GM12878 (cell line): Measurements from ENCODE around the gene IL17B. TPM values are rescaled to one million over a fixed set of nuclear protein-coding genes. Genes with fewer than 3 reads are reported as not detected.

Experiments
- ATF7 ChIP-seq: fragments of 450-650 bp; IDR thresholded peaks from 2 replicates; pipeline ENCODE4 v1.6.1; 2016; ENCODE audit warnings: low read depth, mild to moderate bottlenecking
- BMI1 ChIP-seq: fragments of 450-650 bp; IDR thresholded peaks from 2 replicates; pipeline ENCODE4 v1.6.1; 2016; ENCODE audit warnings: mild to moderate bottlenecking, moderate library complexity, borderline replicate concordance
- CBFB ChIP-seq: IDR thresholded peaks from 2 replicates; pipeline ENCODE4 v1.6.1; 2016; ENCODE audit warnings: antibody characterized with exemption, low read depth
- CTCF ChIP-seq, 3 experiments: IDR thresholded peaks in 2 of 3; conservative IDR thresholded peaks in 1 of 3; 2 replicates each; pipeline ENCODE4 v1.5.1; 2011; ENCODE audit warnings: low read depth in 3 of 3, low read length in 3 of 3, mild to moderate bottlenecking in 3 of 3, control low read depth in 2 of 3, moderate library complexity in 2 of 3, inconsistent platforms in 1 of 3, mixed read lengths in 1 of 3; ENCODE audit not compliant: control insufficient read depth in 2 of 3, insufficient read depth in 1 of 3; ENCODE audit errors: extremely low read depth in 1 of 3
- CUX1 ChIP-seq: IDR thresholded peaks from 2 replicates; pipeline ENCODE4 v1.6.1; 2012; ENCODE audit warnings: improper control_type of control experiment, low read depth, low read length; ENCODE audit not compliant: insufficient replicate concordance
- EP300 ChIP-seq, 2 experiments: fragments of 150-350 bp in 1 of 2; IDR thresholded peaks; 2 replicates each; pipeline ENCODE4 v1.6.1; 2011 to 2012; ENCODE audit warnings: low read depth in 2 of 2, low read length in 2 of 2, borderline replicate concordance in 1 of 2, improper control_type of control experiment in 1 of 2, inconsistent platforms in 1 of 2; ENCODE audit not compliant: control insufficient read depth in 1 of 2
- ETV6 ChIP-seq, 2 experiments: fragments of 450-650 bp in 1 of 2; IDR thresholded peaks in 1 of 2; conservative IDR thresholded peaks in 1 of 2; 2 replicates each; pipeline ENCODE4 v1.6.1; 2014; ENCODE audit warnings: antibody characterized with exemption in 1 of 2, borderline replicate concordance in 1 of 2, low read depth in 1 of 2, mild to moderate bottlenecking in 1 of 2, moderate library complexity in 1 of 2
- FOS ChIP-seq: IDR thresholded peaks from 3 replicates; pipeline ENCODE4 v1.6.1; 2011; ENCODE audit warnings: borderline replicate concordance; ENCODE audit not compliant: insufficient read length; ENCODE audit errors: extremely low read depth
- GABPA ChIP-seq: IDR thresholded peaks from 2 replicates; pipeline ENCODE4 v1.6.1; 2014; ENCODE audit warnings: antibody characterized with exemption, low read depth, mild to moderate bottlenecking, inconsistent platforms
- HDAC6 ChIP-seq: fragments of 200-600 bp; sonication (generic); IDR thresholded peaks from one replicate; pipeline ENCODE4 v1.8.0; 2017; ENCODE audit warnings: antibody characterized with exemption; ENCODE audit not compliant: unreplicated experiment
- NFXL1 ChIP-seq: fragments of 450-650 bp; IDR thresholded peaks from 2 replicates; pipeline ENCODE4 v1.6.1; 2017; ENCODE audit warnings: antibody characterized with exemption, mild to moderate bottlenecking, borderline replicate concordance
- NR2F1 ChIP-seq: fragments of 450-650 bp; conservative IDR thresholded peaks from 2 replicates; pipeline ENCODE4 v1.6.1; 2017; ENCODE audit warnings: mild to moderate bottlenecking
- PAX8 ChIP-seq: fragments of 450-650 bp; IDR thresholded peaks from 2 replicates; pipeline ENCODE4 v1.6.1; 2017; ENCODE audit warnings: mild to moderate bottlenecking, moderate library complexity
- POLR2A ChIP-seq: IDR thresholded peaks from 2 replicates; pipeline ENCODE4 v1.6.1; 2011; ENCODE audit warnings: low read depth, mild to moderate bottlenecking, low read length
- RBBP5 ChIP-seq: fragments of 200-600 bp; sonication (generic); conservative IDR thresholded peaks from 2 replicates; pipeline ENCODE4 v1.6.1; 2016
- SUPT20H ChIP-seq: IDR thresholded peaks from 2 replicates; pipeline ENCODE4 v1.6.1; 2011; ENCODE audit warnings: low read depth, mild to moderate bottlenecking, low read length, moderate library complexity, borderline replicate concordance; ENCODE audit not compliant: control insufficient read depth
- TCF12 ChIP-seq: IDR thresholded peaks from 2 replicates; pipeline ENCODE4 v1.6.1; 2011; ENCODE audit warnings: low read depth, mild to moderate bottlenecking, low read length
- TCF7 ChIP-seq: IDR thresholded peaks from 2 replicates; pipeline ENCODE4 v1.6.1; 2014; ENCODE audit warnings: antibody characterized with exemption, borderline replicate concordance
- YY1 ChIP-seq: IDR thresholded peaks from 2 replicates; pipeline ENCODE4 v1.6.1; 2011; ENCODE audit warnings: low read depth, mild to moderate bottlenecking, low read length
- ZNF274 ChIP-seq: IDR thresholded peaks from one replicate; pipeline ENCODE4 v1.8.0; 2011; ENCODE audit not compliant: insufficient read length, insufficient read depth
- polyA plus RNA-seq, 11 experiments: library from polyadenylated mRNA; depleted of rRNA in 4 of 11; unstranded in 6 of 11; stranded (reverse) in 5 of 11; fragments of >200 nt; fragmentation: Nextera tagmentation in 4 of 11; fragmentation: Illumina TruSeq in 1 of 11; extraction: Ambion mirVana in 4 of 11; extraction: Trizol in 1 of 11; gene quantifications; 1 replicate in 1 of 11; 2 replicates in 10 of 11; pipeline versions ENCODE4 v1.2.1 to v1.2.3, GENCODE V29; 2011 to 2016; ENCODE audit warnings: inconsistent platforms in 2 of 11, missing spikeins in 2 of 11, low read depth in 1 of 11
- total RNA-seq, 4 experiments: library from RNA; depleted of rRNA in 3 of 4; stranded (reverse); fragments of >200 nt in 3 of 4; fragmentation: Illumina TruSeq in 1 of 4; extraction: Trizol in 1 of 4; gene quantifications; 2 replicates each; pipeline versions ENCODE4 v1.2.1 to v1.2.3, GENCODE V29; 2013 to 2021
- TF ChIP-seq, protein P1 (sequence below): fragments of 450-650 bp; IDR thresholded peaks from 2 replicates; pipeline ENCODE4 v1.6.1; 2014; ENCODE audit warnings: mild to moderate bottlenecking

The IL17B gene
- total and polyA plus RNA-seq, 10 of the 15 experiments (the other 5 are each of a cell fraction or from before 2014, with no cell fraction given) = not detected

DNA sequence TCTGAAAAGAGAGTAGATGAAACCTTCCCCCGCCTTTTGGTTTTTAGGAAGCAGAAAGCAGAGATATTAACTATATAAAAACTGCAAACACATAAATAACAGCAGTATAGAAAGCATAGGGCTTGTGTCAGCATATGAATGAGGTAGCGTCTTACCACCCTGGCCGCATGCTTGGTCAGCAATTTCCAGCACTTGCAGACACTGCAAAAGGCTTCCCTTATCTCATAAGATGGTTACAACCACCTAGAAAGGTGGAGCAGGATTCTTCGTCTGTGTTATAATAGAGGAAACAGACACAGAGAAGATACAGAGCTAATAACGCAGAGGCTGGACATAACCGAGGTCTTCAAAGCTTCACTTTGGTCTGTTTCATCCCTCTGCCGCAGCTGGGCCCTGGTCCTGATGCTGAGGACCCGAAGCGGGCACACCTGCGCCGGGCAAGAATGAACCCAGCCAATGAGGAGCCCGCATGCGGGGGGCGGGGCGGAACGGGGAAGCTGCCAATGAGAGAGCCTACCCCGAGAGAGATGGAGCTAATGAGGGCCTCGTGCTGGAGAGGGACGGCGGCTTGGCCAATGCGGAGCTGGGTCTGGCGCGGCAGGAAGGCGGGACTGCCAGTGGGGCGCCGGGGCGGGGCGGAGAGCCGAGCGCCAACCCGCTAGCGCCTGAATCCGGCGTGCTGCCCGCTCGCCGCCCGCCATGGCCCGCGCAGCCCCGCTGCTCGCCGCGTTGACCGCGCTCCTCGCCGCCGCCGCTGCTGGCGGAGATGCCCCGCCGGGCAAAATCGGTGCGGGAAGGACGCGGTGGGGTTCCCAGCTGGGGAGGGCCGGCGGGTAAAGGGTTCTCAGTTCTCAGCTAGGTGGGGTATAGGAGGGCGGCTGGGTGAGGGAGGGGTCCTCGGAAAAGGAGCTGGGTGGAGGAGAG lies 21.5 kb downstream of the IL17B start, which contains the start of gene PCYOX1L (continued):
- TF ChIP-seq BMI1 = no peak
- TF ChIP-seq GABPA = no peak
- no peak for TF ChIP-seq RBBP5
- TF ChIP-seq TCF12 = no peak
- peak; percentile 47 for TF ChIP-seq NR2F1
- TF ChIP-seq HDAC6 = no peak
- TF ChIP-seq CBFB = no peak
- peak; percentile 85 for TF ChIP-seq YY1
- peak; percentile 70 for TF ChIP-seq FOS
- TF ChIP-seq ATF7 = peak; percentile 98
- TF ChIP-seq NFXL1 = 0 out of 2 replicates have a peak, but pooled peaks have one; percentile 48
- no peak for TF ChIP-seq ZNF274
- TF ChIP-seq ETV6 (conservative IDR thresholded peaks at IDR 0.05 in 1 of 2, IDR thresholded peaks at IDR 0.05 in 1 of 2; ENCODE audit: borderline replicate concordance in 1 of 2, low read depth in 1 of 2) = no peak
- no peak for TF ChIP-seq EP300 (IDR thresholded peaks at IDR 0.05; ENCODE audit: borderline replicate concordance in 1 of 2, control insufficient read depth in 1 of 2, low read depth in 2 of 2, low read length in 2 of 2)
- TF ChIP-seq CTCF (IDR thresholded peaks at IDR 0.05 in 2 of 3, conservative IDR thresholded peaks at IDR 0.05 in 1 of 3; ENCODE audit: control insufficient read depth in 2 of 3, extremely low read depth in 1 of 3, insufficient read depth in 1 of 3, low read depth in 3 of 3, low read length in 3 of 3) = no peak
- no peak for TF ChIP-seq TCF7
- TF ChIP-seq, protein P1, sequence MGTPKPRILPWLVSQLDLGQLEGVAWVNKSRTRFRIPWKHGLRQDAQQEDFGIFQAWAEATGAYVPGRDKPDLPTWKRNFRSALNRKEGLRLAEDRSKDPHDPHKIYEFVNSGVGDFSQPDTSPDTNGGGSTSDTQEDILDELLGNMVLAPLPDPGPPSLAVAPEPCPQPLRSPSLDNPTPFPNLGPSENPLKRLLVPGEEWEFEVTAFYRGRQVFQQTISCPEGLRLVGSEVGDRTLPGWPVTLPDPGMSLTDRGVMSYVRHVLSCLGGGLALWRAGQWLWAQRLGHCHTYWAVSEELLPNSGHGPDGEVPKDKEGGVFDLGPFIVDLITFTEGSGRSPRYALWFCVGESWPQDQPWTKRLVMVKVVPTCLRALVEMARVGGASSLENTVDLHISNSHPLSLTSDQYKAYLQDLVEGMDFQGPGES = peak; percentile 93
- peak; percentile 87 for TF ChIP-seq POLR2A
- TF ChIP-seq CUX1 = no peak
- no peak for TF ChIP-seq PAX8
- no peak for TF ChIP-seq SUPT20H
